ENCODE data around the gene RANGAP1. TPM values are rescaled to one million over a fixed set of nuclear protein-coding genes. Genes with fewer than 3 reads are reported as not detected.

RANGAP1 gene
- polyA plus RNA-seq, 3 donors: 8.3 to 30.2 (median 8.5) TPM

DNA sequence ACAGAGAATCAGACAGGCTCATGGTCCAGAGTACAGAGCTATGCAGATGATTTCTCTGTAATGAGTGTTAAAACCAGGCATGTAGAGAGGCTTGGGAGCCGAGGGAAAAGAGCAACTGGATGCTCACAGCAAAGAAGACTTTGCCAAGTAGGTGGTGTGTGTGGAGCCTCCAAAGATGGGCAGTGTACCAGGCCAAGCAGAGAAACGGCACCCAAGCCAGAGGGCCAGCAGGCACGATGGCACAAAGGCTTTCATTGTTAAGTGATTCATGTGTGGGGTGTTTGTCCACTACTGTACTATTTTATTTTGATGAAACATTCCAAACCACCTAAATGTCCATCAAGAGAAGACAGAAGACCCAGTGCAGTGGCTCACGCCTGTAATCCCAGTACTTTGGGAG, 11.1 kb downstream of the RANGAP1 start:
- H3K27ac Mint-ChIP-seq: peak overlapping the region in 4 of 7 donors; percentile 7 to 54 (median 44)
- H3K4me3 Mint-ChIP-seq: no peak overlapping the region
- Histone ChIP-seq H3K36me3 (replicated peaks in 1 of 2; ENCODE audit: control insufficient read depth in 1 of 2, insufficient read depth in 2 of 2, low read length in 2 of 2) (peaks cover 65 to 91% of the 10 kb centered on the region in 2 donors), H3K9ac (ENCODE audit: insufficient read depth, low read length, poor library complexity, severe bottlenecking) (no peak overlapping the region), H3K79me2 (ENCODE audit: insufficient read depth, low read length) (peaks cover 51% of the 10 kb centered on the region), H3K27ac (ENCODE audit: low read depth in 1 of 2, low read length in 2 of 2) (peak overlapping the region in 1 of 2 donors; percentile 59), H4K20me1 (ENCODE audit: insufficient read depth, low read length) (no peaks in the 10 kb centered on the region), H3K9me3 (replicated peaks in 1 of 2; ENCODE audit: control insufficient read depth in 1 of 2, insufficient read depth in 1 of 2, low read length in 2 of 2) (no peaks in the 10 kb centered on the region), H3K4me1 (ENCODE audit: control insufficient read depth in 1 of 2, insufficient read depth in 2 of 2, low read length in 2 of 2) (peaks cover 0 to 2% of the 10 kb centered on the region in 2 donors), H3K27me3 (ENCODE audit: control insufficient read depth in 2 of 2, insufficient read depth in 2 of 2, low read length in 2 of 2) (no peaks in the 10 kb centered on the region), H3K4me2 (replicated peaks; ENCODE audit: extremely low read depth, low read length, poor library complexity, severe bottlenecking) (no peak overlapping the region), H2AFZ (ENCODE audit: insufficient read depth, low read depth, low read length, poor library complexity, severe bottlenecking) (no peak overlapping the region), H3K4me3 (replicated peaks in 1 of 3; ENCODE audit: low read depth in 2 of 3, low read length in 3 of 3) (no peak overlapping the region)
- no peaks in the 10 kb centered on the region for H3K27me3 Mint-ChIP-seq (ENCODE audit: low read depth in 3 of 3)
- DNase-seq: no peak
- H3K36me3 Mint-ChIP-seq: peaks cover 61 to 99% of the 10 kb centered on the region in 2 donors
- peaks cover 3% of the 10 kb centered on the region for H3K4me1 Mint-ChIP-seq
- intact Hi-C loops (cut with micrococcal nuclease): no loop called here
- H3K9me3 Mint-ChIP-seq: peaks cover 0 to 2% (median 0%) of the 10 kb centered on the region in 7 donors
- TF ChIP-seq, protein P1, sequence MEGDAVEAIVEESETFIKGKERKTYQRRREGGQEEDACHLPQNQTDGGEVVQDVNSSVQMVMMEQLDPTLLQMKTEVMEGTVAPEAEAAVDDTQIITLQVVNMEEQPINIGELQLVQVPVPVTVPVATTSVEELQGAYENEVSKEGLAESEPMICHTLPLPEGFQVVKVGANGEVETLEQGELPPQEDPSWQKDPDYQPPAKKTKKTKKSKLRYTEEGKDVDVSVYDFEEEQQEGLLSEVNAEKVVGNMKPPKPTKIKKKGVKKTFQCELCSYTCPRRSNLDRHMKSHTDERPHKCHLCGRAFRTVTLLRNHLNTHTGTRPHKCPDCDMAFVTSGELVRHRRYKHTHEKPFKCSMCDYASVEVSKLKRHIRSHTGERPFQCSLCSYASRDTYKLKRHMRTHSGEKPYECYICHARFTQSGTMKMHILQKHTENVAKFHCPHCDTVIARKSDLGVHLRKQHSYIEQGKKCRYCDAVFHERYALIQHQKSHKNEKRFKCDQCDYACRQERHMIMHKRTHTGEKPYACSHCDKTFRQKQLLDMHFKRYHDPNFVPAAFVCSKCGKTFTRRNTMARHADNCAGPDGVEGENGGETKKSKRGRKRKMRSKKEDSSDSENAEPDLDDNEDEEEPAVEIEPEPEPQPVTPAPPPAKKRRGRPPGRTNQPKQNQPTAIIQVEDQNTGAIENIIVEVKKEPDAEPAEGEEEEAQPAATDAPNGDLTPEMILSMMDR (IDR thresholded peaks at IDR 0.05): no peak
- WGBS (ENCODE audit: insufficient coverage): 92% methylated on average over 1 of the region's 4 CpGs

DNA sequence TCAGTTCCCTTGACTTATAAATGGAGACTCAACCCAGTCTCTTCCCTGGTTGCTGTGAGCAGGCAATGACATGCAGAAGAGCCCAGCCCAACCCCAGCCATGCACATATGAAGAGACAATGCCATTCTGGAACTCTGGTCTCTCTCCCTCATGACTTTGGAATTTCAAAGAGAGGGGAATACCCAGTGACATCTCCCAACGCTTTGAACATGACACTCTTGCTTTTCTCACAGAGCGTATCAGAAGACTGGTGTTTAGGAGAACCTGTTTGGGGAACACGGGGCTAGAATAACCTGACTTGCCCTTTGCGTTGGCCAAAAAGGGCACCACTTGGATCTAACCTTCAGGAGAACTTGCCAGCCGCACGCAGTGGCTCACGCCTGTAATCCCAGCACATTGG, 12.9 kb downstream of the RANGAP1 start:
- no peaks in the 10 kb centered on the region for H3K27me3 Mint-ChIP-seq (ENCODE audit: low read depth in 3 of 3)
- 98% methylated on average over 7 of the region's 7 CpGs for WGBS (ENCODE audit: insufficient coverage)
- H3K9me3 ChIP-seq (replicated peaks in 1 of 2; ENCODE audit: control insufficient read depth in 1 of 2, insufficient read depth in 1 of 2, low read length in 2 of 2): no peaks in the 10 kb centered on the region
- peaks cover 0 to 2% of the 10 kb centered on the region in 2 donors for H3K4me1 ChIP-seq (ENCODE audit: control insufficient read depth in 1 of 2, insufficient read depth in 2 of 2, low read length in 2 of 2)
- H3K27ac ChIP-seq (ENCODE audit: low read depth in 1 of 2, low read length in 2 of 2): no peak overlapping the region
- H3K4me3 ChIP-seq (replicated peaks in 1 of 3; ENCODE audit: low read depth in 2 of 3, low read length in 3 of 3): no peak overlapping the region
- H3K36me3 Mint-ChIP-seq: peaks cover 66 to 99% of the 10 kb centered on the region in 2 donors
- no peaks in the 10 kb centered on the region for H4K20me1 ChIP-seq (ENCODE audit: insufficient read depth, low read length)
- TF ChIP-seq, protein P1 (IDR thresholded peaks at IDR 0.05): no peak
- peaks cover 0 to 2% (median 0%) of the 10 kb centered on the region in 7 donors for H3K9me3 Mint-ChIP-seq
- H3K27me3 ChIP-seq (ENCODE audit: control insufficient read depth in 2 of 2, insufficient read depth in 2 of 2, low read length in 2 of 2): no peaks in the 10 kb centered on the region
- H3K4me2 ChIP-seq (replicated peaks; ENCODE audit: extremely low read depth, low read length, poor library complexity, severe bottlenecking): no peak overlapping the region
- no peak overlapping the region for H3K4me3 Mint-ChIP-seq
- DNase-seq: no peak
- intact Hi-C loops (cut with micrococcal nuclease): no loop called here
- H3K4me1 Mint-ChIP-seq: peaks cover 3% of the 10 kb centered on the region
- H3K27ac Mint-ChIP-seq: peak overlapping the region in 3 of 7 donors; percentile 21 to 75 (median 21)
- H3K36me3 ChIP-seq (replicated peaks in 1 of 2; ENCODE audit: control insufficient read depth in 1 of 2, insufficient read depth in 2 of 2, low read length in 2 of 2): peaks cover 76 to 95% of the 10 kb centered on the region in 2 donors
- no peak overlapping the region for H2AFZ ChIP-seq (ENCODE audit: insufficient read depth, low read depth, low read length, poor library complexity, severe bottlenecking)
- H3K79me2 ChIP-seq (ENCODE audit: insufficient read depth, low read length): peaks cover 37% of the 10 kb centered on the region
- no peak overlapping the region for H3K9ac ChIP-seq (ENCODE audit: insufficient read depth, low read length, poor library complexity, severe bottlenecking)

Measured in CD14-positive monocyte (primary cell).